Psoas muscle (tissue), 8 donors: ENCODE data around the gene COL8A1. TPM values are rescaled to one million over a fixed set of nuclear protein-coding genes. Genes with fewer than 3 reads are reported as not detected.

Source experiments
- ATAC-seq, 4 donors: fragments of 200-7000 bp; cut with Tn5 transposase; one replicate each; pipeline ENCODE4 v1.9.1; 2020; ENCODE audit warnings: moderate library complexity in 3 of 4, mild to moderate bottlenecking in 2 of 4
- DNase-seq, 2 donors: peaks; one replicate each; pipeline ENCODE4 v3.0.0-alpha.2; 2020
- H3K27ac ChIP-seq: fragments of 200-600 bp; one replicate; pipeline ENCODE4 v1.8.0; 2022
- H3K27me3 ChIP-seq, 3 donors: fragments of 200-600 bp in 1 of 3; one replicate each; pipeline versions ENCODE4 v1.6.1 to v1.8.0; 2013 to 2022; ENCODE audit warnings: low read length in 2 of 3, mild to moderate bottlenecking in 2 of 3, moderate library complexity in 1 of 3; ENCODE audit not compliant: insufficient read depth in 3 of 3
- H3K36me3 ChIP-seq, 2 donors: fragments of 200-600 bp in 1 of 2; one replicate each; pipeline versions ENCODE4 v1.6.1 to v1.8.0; 2013 to 2022; ENCODE audit warnings: low read depth in 1 of 2, mild to moderate bottlenecking in 1 of 2, moderate library complexity in 1 of 2; ENCODE audit not compliant: insufficient read depth in 1 of 2
- H3K4me1 ChIP-seq: fragments of 200-600 bp; one replicate; pipeline ENCODE4 v1.8.0; 2022
- H3K4me3 ChIP-seq: fragments of 200-600 bp; one replicate; pipeline ENCODE4 v1.8.0; 2022; ENCODE audit warnings: mild to moderate bottlenecking
- H3K9me3 ChIP-seq: fragments of 200-600 bp; one replicate; pipeline ENCODE4 v1.8.0; 2022
- WGBS, 3 donors: extraction: QIAGEN DNeasy Blood & Tissue Kit; methylation state at CpG; one replicate each; pipeline versions ENCODE4 v1.1.6 to v1.1.7; 2013; 5-methylcytosine and 5-hydroxymethylcytosine counted together
- intact Hi-C, 2 donors: fragments of 100-400 bp; cut with DNase I; formaldehyde crosslinking; loops; one replicate each; pipeline versions ENCODE4 v1.11.0 to v1.14.2; 2022
- polyA plus RNA-seq, 3 donors: library from polyadenylated mRNA; stranded (reverse); fragments of 200-250 nt; gene quantifications; one replicate each; pipeline ENCODE4 v1.2.3, GENCODE V29; 2013
- total RNA-seq, 4 donors: library from RNA; stranded (reverse); fragmentation: NEBNext Ultra II Directional in 2 of 4; extraction: Animal tissue kit (Norgen Biotek cat#: 25700) in 2 of 4; gene quantifications; one replicate each; pipeline versions ENCODE4 v1.2.1 to v1.2.4, GENCODE V29; 2021 to 2023
- TF ChIP-seq, protein P1 (sequence below): fragments of 200-600 bp; IDR thresholded peaks from one replicate; pipeline ENCODE4 v1.8.0; 2022; ENCODE audit warnings: antibody characterized with exemption
- donor health status: healthy with polysubstance abuse.
- donor health status: DM: no; HTN: no; CAD: no; lungs with moderate emphysema.
- donor health status: Bipolar disorder and iron deficiency.
- donor health status: healthy.
- donor health status: DM: yes; HTN: yes; CAD: no.
- donor health status: DM: no; HTN: no; CAD: no.
- donor health status: DM: no; HTN: no; CAD: no.
- donor health status: DM: yes; HTN: yes; CAD: no.

Gene COL8A1
- total and polyA plus RNA-seq, 7 donors = 1.2 to 11.3 (median 2.3) TPM

DNA sequence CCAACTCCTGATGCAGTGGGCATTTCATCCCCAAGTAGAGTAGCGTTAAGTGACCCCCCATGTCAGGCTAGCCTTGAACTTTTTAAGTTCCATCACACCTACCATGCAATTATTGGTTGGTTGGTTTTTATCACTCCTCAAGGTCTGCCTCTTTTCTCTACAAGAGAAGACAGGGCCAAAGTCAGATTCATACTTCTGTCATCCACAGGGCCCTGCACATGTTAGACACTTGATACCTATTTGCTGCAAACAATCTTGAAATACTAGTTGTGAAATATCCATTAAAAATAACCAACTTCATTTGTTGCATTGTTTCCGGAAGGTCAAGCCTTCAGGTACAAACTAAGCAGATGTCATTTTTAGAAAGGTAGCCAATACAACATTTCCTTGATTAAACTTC, 180.4 kb downstream of the COL8A1 start:
- peak overlapping the region; percentile 85 for H3K4me3 ChIP-seq
- peak overlapping the region; percentile 98 for H3K27ac ChIP-seq
- WGBS, 3 donors = 75 to 79% (median 78%) methylated on average over 2 of the region's 2 CpGs
- intact Hi-C loops = loop anchor here in 1 of 2 donors (10.0 kb wide), 1 partner anchor 886 kb away; the partner anchor contains the start of gene TFG
- no peaks in the 10 kb centered on the region for H3K27me3 ChIP-seq
- H3K9me3 ChIP-seq = no peaks in the 10 kb centered on the region
- TF ChIP-seq, protein P1, sequence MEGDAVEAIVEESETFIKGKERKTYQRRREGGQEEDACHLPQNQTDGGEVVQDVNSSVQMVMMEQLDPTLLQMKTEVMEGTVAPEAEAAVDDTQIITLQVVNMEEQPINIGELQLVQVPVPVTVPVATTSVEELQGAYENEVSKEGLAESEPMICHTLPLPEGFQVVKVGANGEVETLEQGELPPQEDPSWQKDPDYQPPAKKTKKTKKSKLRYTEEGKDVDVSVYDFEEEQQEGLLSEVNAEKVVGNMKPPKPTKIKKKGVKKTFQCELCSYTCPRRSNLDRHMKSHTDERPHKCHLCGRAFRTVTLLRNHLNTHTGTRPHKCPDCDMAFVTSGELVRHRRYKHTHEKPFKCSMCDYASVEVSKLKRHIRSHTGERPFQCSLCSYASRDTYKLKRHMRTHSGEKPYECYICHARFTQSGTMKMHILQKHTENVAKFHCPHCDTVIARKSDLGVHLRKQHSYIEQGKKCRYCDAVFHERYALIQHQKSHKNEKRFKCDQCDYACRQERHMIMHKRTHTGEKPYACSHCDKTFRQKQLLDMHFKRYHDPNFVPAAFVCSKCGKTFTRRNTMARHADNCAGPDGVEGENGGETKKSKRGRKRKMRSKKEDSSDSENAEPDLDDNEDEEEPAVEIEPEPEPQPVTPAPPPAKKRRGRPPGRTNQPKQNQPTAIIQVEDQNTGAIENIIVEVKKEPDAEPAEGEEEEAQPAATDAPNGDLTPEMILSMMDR = no peak
- no peak for DNase-seq
- H3K4me1 ChIP-seq = peaks cover 32% of the 10 kb centered on the region
- H3K36me3 ChIP-seq = no peaks in the 10 kb centered on the region
- peak; percentile 34 to 56 (median 44) for ATAC-seq

DNA sequence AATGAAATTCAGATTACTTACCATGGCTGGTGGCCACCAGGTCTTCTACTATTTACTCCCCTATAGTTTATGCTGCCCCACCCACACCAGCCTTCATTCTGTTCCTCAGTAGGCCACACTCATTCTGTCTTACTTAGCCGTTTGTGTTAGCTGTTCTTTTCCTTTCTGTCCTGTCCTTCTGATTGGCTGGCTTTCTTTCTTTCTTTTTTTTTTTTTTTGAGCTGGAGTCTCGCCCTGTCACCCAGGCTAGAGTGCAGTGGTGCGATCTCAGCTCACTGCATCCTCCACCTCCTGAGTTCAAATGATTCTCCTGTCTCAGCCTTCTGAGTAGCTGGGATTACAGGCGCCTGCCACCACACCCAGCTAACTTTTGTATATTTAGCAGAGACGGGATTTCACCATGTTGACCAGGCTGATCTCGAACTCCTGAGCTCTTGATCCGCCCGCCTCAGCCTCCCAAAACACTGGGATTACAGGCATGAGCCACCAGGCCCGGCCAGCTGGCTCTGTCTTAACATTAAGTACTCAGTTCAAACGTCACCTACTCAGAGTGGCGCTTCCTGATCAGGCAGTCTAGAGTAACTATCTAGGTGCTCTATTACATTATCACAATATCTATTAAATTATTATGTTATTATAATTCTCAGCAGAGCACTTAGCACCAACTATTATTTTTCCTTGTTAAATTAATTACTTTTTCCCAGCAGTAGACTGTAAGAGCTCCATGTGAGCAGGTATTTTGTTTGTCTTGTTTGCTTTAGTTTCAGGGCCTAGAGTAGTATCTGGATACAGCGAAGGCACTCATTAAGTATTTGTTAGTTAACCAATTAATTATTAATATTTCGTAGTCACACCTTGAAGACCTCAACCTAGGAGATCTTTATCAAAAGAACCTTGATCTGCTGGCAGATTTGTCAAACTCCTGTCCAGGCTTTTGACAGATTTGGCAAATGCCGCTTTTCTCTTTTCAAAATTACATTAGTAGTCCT, 185.6 kb downstream of the COL8A1 start:
- Histone ChIP-seq H3K36me3 (no peaks in the 10 kb centered on the region), H3K9me3 (no peaks in the 10 kb centered on the region), H3K27me3 (no peaks in the 10 kb centered on the region), H3K4me3 (no peak overlapping the region), H3K27ac (peak overlapping the region; percentile 66), H3K4me1 (peaks cover 39% of the 10 kb centered on the region)
- intact Hi-C loops = loop anchor here in 1 of 2 donors (10.0 kb wide), 1 partner anchor 771 kb away; no protein-coding TSS in a partner anchor
- TF ChIP-seq, protein P1 = no peak
- DNase-seq = no peak
- 52 to 72% (median 60%) methylated on average over 14 of the region's 14 CpGs for WGBS, 3 donors
- ATAC-seq = peak; percentile 56 to 69 (median 66)

- Histone ChIP-seq H3K4me3 (no peak overlapping the region), H3K9me3 (no peaks in the 10 kb centered on the region), H3K27me3 (no peaks in the 10 kb centered on the region), H3K27ac (peak overlapping the region; percentile 66), H3K4me1 (peaks cover 36% of the 10 kb centered on the region), H3K36me3 (peaks cover 0 to 10% of the 10 kb centered on the region in 2 donors)
- TF ChIP-seq, protein P1 = no peak
- DNase-seq (no peak), ATAC-seq (peak; percentile 37 to 70 (median 62))
- intact Hi-C loops = loop anchor here in 1 of 2 donors (10.0 kb wide), 1 partner anchor 770 kb away; no protein-coding TSS in a partner anchor
- 30 to 54% (median 37%) methylated on average over 3 of the region's 3 CpGs for WGBS, 3 donors
These were observed 186.7 kb downstream of the COL8A1 start for GRCh38 chr3:99825004-99825640.

DNA sequence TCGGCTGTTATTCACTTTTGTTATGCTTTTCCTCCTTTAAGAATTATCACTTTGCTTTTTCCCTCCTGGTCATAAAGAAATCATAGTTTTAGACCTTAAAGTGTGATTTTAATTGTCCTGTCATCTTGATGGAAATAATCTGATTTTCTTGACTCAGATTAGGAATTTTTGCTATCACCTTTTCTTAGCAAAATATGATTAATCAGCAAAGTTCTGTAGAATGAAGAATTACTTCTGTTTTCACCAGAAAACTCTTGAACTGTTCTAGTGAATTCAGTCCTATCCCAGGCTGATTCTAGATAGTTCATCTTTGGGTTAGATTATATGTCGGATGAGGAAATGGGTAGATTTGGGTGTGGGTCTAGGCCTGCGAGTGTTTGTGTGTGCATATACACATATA, 191.4 kb downstream of the COL8A1 start:
- ATAC-seq (no peak), DNase-seq (no peak)
- 92 to 97% (median 95%) methylated on average over 3 of the region's 3 CpGs for WGBS, 3 donors
- H3K4me1 ChIP-seq = peaks cover 17% of the 10 kb centered on the region
- intact Hi-C loops = loop anchor here (10.0 kb wide), 2 partner anchors 505 to 765 kb away; partner anchors contain the start of gene NIT2 (in 1 of the 2)
- H3K36me3 ChIP-seq = peaks cover 0 to 16% of the 10 kb centered on the region in 2 donors
- H3K27me3 ChIP-seq = no peaks in the 10 kb centered on the region
- H3K9me3 ChIP-seq = no peaks in the 10 kb centered on the region
- H3K27ac ChIP-seq = no peak overlapping the region
- TF ChIP-seq, protein P1 = no peak
- no peak overlapping the region for H3K4me3 ChIP-seq
